ENCODE measurements around the gene MSANTD1.

- no peak for TF ChIP-seq GABPA (IDR thresholded peaks at IDR 0.05 in 1 of 2, conservative IDR thresholded peaks at IDR 0.05 in 1 of 2)
- TF ChIP-seq CTCF (IDR thresholded peaks at IDR 0.05; ENCODE audit: low read depth, low read length, missing input control), result no peak
- TF ChIP-seq REST (IDR thresholded peaks at IDR 0.05), result no peak
- no peak for TF ChIP-seq TAF1 (conservative IDR thresholded peaks at IDR 0.05)
- TF ChIP-seq RAD21 (IDR thresholded peaks at IDR 0.05), result no peak
These were observed 830 bp upstream of the MSANTD1 start for GRCh38 chr4:3248178-3248480.
